Stimulated activated CD8-positive, alpha-beta memory T cell treated with anti-CD3 and anti-CD28 coated beads, Interleukin-12 subunit alpha, Interleukin-12 subunit beta, amount 100 ng/mL, for 4 hours (primary cell): ENCODE measurements around the gene HK1.
A peak's percentile ranks its signal among the peaks of the same experiment; 100 is the strongest.
"Not testable (repeated sequence)": the region's sequence is repeated elsewhere in the genome, so short reads cannot be mapped to it uniquely, and the experiment has no call there.

ENCODE experiments used
- DNase-seq: peaks from one replicate; pipeline ENCODE4 v3.0.0-alpha.2; 2020; ENCODE audit warnings: low read depth

Gene HK1

GRCh38 chr10:69312528-69312927, 34.2 kb downstream of the HK1 start:
- DNase-seq: no peak

- DNase-seq: no peak
These were observed 36.8 kb downstream of the HK1 start for GRCh38 chr10:69315100-69315542.

- DNase-seq: no peak
These were observed 37.5 kb downstream of the HK1 start for GRCh38 chr10:69315610-69316312.

- no peak for DNase-seq
These were observed 38.2 kb downstream of the HK1 start for GRCh38 chr10:69316313-69317059.

- no peak for DNase-seq
These were observed 38.9 kb downstream of the HK1 start for GRCh38 chr10:69317175-69317604.

GRCh38 chr10:69317626-69318105, 39.4 kb downstream of the HK1 start:
- DNase-seq: no peak

- peak; percentile 88 for DNase-seq
These were observed 40.0 kb downstream of the HK1 start for GRCh38 chr10:69318106-69318866.

- peak; percentile 64 for DNase-seq
These were observed 40.8 kb downstream of the HK1 start for GRCh38 chr10:69318867-69319727.

GRCh38 chr10:69319841-69320316, 41.6 kb downstream of the HK1 start:
- no peak for DNase-seq

- no peak for DNase-seq
These were observed 42.2 kb downstream of the HK1 start for GRCh38 chr10:69320521-69320920.

- no peak for DNase-seq
These were observed 42.9 kb downstream of the HK1 start for GRCh38 chr10:69321039-69321715.

GRCh38 chr10:69321865-69322264, 43.6 kb downstream of the HK1 start:
- no peak for DNase-seq

GRCh38 chr10:69322346-69322745, 44.0 kb downstream of the HK1 start:
- DNase-seq: not testable (repeated sequence)

GRCh38 chr10:69323622-69324021, 45.3 kb downstream of the HK1 start:
- no peak for DNase-seq

- DNase-seq: no peak
These were observed 46.3 kb downstream of the HK1 start for GRCh38 chr10:69324583-69324982.

- DNase-seq: not testable (repeated sequence)
These were observed 47.6 kb downstream of the HK1 start for GRCh38 chr10:69325637-69326523.

- no peak for DNase-seq
These were observed 48.4 kb downstream of the HK1 start for GRCh38 chr10:69326692-69327091.

GRCh38 chr10:69327463-69328379, 49.4 kb downstream of the HK1 start:
- peak; percentile 22 for DNase-seq

GRCh38 chr10:69328380-69328735, 50.1 kb downstream of the HK1 start:
- no peak for DNase-seq
